Inflammatory macrophage (primary cell): ENCODE results near the gene RBM48.
"Not testable (repeated sequence)": the region's sequence is repeated elsewhere in the genome, so short reads cannot be mapped to it uniquely, and the experiment has no call there.

Source experiments
- DNase-seq, 2 donors: peaks; one replicate each; pipeline ENCODE4 v3.0.0-alpha.2; 2020 to 2022

Gene RBM48

GRCh38 chr7:92545116-92545515, 16.5 kb downstream of the RBM48 start:
- not testable (repeated sequence) for DNase-seq

- DNase-seq, result no peak
Measured at GRCh38 chr7:92546856-92547497, 18.4 kb downstream of the RBM48 start.

GRCh38 chr7:92547579-92547978, 19.0 kb downstream of the RBM48 start:
- no peak for DNase-seq

- DNase-seq, result no peak
Measured at GRCh38 chr7:92550194-92550593, 21.6 kb downstream of the RBM48 start.

- no peak for DNase-seq
Measured at GRCh38 chr7:92557249-92557648, 28.7 kb downstream of the RBM48 start.

GRCh38 chr7:92557808-92558362, 29.3 kb downstream of the RBM48 start:
- no peak for DNase-seq

GRCh38 chr7:92560602-92561001, 32.0 kb downstream of the RBM48 start:
- DNase-seq, result no peak

GRCh38 chr7:92563345-92563744, 34.8 kb downstream of the RBM48 start:
- no peak for DNase-seq

GRCh38 chr7:92567460-92567859, 38.9 kb downstream of the RBM48 start:
- DNase-seq, result no peak

GRCh38 chr7:92569137-92569536, 40.5 kb downstream of the RBM48 start:
- no peak for DNase-seq

GRCh38 chr7:92576296-92576695, 47.7 kb downstream of the RBM48 start:
- DNase-seq, result no peak

- no peak for DNase-seq
Measured at GRCh38 chr7:92582948-92583347, 54.4 kb downstream of the RBM48 start.

- DNase-seq, result no peak
Measured at GRCh38 chr7:92584953-92585352, 56.4 kb downstream of the RBM48 start.

- no peak for DNase-seq
Measured at GRCh38 chr7:92586403-92586802, 57.8 kb downstream of the RBM48 start.

- DNase-seq, result no peak
Measured at GRCh38 chr7:92586841-92587240, 58.2 kb downstream of the RBM48 start.
